CD8-positive, alpha-beta memory T cell (primary cell): ENCODE results near the gene PARD3. TPM values are rescaled to one million over a fixed set of nuclear protein-coding genes. Genes with fewer than 3 reads are reported as not detected.

Experiments
- CTCF ChIA-PET: fragments of 350-600 bp; sonication (Branson Sonifier 250); formaldehyde crosslinking; loops from one replicate; lab custom pipeline; 2021; ENCODE audit warnings: antibody characterized with exemption; lab: Charles Lee
- POLR2A ChIA-PET: fragments of 350-600 bp; sonication (Branson Sonifier 250); formaldehyde crosslinking; loops from one replicate; lab custom pipeline; 2021; ENCODE audit warnings: antibody characterized with exemption; lab: Charles Lee
- DNase-seq, 5 donors: peaks; one replicate each; pipeline versions ENCODE4 v3.0.0 to v3.0.0-alpha.2; 2020 to 2022; ENCODE audit warnings: mixed read lengths in 1 of 5
- H3K27ac ChIP-seq: one replicate; pipeline ENCODE4 v1.7.0; 2013; ENCODE audit warnings: low read depth, mild to moderate bottlenecking, low read length, moderate library complexity
- H3K27me3 ChIP-seq: 2 replicates; pipeline ENCODE4 v1.7.0; 2013; ENCODE audit warnings: low read length, mild to moderate bottlenecking; ENCODE audit not compliant: insufficient read depth, poor library complexity, severe bottlenecking
- H3K36me3 ChIP-seq: 2 replicates; pipeline ENCODE4 v1.7.0; 2013; ENCODE audit warnings: mild to moderate bottlenecking, low read length, moderate library complexity; ENCODE audit not compliant: insufficient read depth
- H3K4me1 ChIP-seq: 2 replicates; pipeline ENCODE4 v1.7.0; 2013; ENCODE audit warnings: mild to moderate bottlenecking, low read length, moderate library complexity; ENCODE audit not compliant: insufficient read depth
- H3K4me3 ChIP-seq: 2 replicates; pipeline ENCODE4 v1.7.0; 2013; ENCODE audit warnings: mild to moderate bottlenecking, low read length
- H3K9me3 ChIP-seq: 2 replicates; pipeline ENCODE4 v1.7.0; 2013; ENCODE audit warnings: mild to moderate bottlenecking, low read length
- H3K27ac Mint-ChIP-seq, 8 donors: one replicate each; pipeline ENCODE4 v1.8.0; 2020 to 2021; ENCODE audit warnings: mixed read lengths in 8 of 8, mild to moderate bottlenecking in 6 of 8, inconsistent platforms in 3 of 8, moderate library complexity in 3 of 8
- H3K27me3 Mint-ChIP-seq, 2 donors: one replicate each; pipeline ENCODE4 v1.8.0; 2020 to 2021; ENCODE audit warnings: mixed read lengths in 2 of 2, mild to moderate bottlenecking in 1 of 2, moderate library complexity in 1 of 2
- H3K36me3 Mint-ChIP-seq, 3 donors: one replicate each; pipeline ENCODE4 v1.8.0; 2020 to 2021; ENCODE audit warnings: mixed read lengths in 3 of 3, inconsistent platforms in 1 of 3, mild to moderate bottlenecking in 1 of 3
- H3K4me1 Mint-ChIP-seq, 3 donors: one replicate each; pipeline ENCODE4 v1.8.0; 2020 to 2021; ENCODE audit warnings: mixed read lengths in 3 of 3, inconsistent platforms in 1 of 3, mild to moderate bottlenecking in 1 of 3
- H3K4me3 Mint-ChIP-seq, 7 donors: one replicate each; pipeline ENCODE4 v1.8.0; 2020 to 2021; ENCODE audit warnings: mixed read lengths in 7 of 7, mild to moderate bottlenecking in 6 of 7, moderate library complexity in 4 of 7, inconsistent platforms in 2 of 7
- H3K9me3 Mint-ChIP-seq, 5 donors: one replicate each; pipeline ENCODE4 v1.8.0; 2020 to 2022; ENCODE audit warnings: mixed read lengths in 5 of 5, mild to moderate bottlenecking in 3 of 5, moderate library complexity in 2 of 5, inconsistent platforms in 1 of 5
- polyA plus RNA-seq: library from polyadenylated mRNA; unstranded; fragments of 300-500 nt; fragmentation: Illumina TruSeq; gene quantifications from one replicate; pipeline ENCODE4 v1.2.3, GENCODE V29; 2021
- total RNA-seq, 2 experiments: library from RNA; stranded (reverse); gene quantifications; one replicate each; pipeline ENCODE4 v1.2.3, GENCODE V29; 2021

The PARD3 gene
- total and polyA plus RNA-seq, 3 experiments from 2014 or later = 0.27 to 0.46 TPM; not detected in 1

- H3K27me3 ChIP-seq = no peaks in the 10 kb centered on the region
Observed at GRCh38 chr10:34109952-34110702, 705.0 kb downstream of the PARD3 start.

GRCh38 chr10:34109495-34109894 is 705.6 kb downstream of the PARD3 start:
- CTCF ChIA-PET = no interaction called here
- Histone ChIP-seq H3K27me3 (no peaks in the 10 kb centered on the region), H3K36me3 (no peaks in the 10 kb centered on the region), H3K4me3 (no peak overlapping the region), H3K9me3 (no peaks in the 10 kb centered on the region), H3K4me1 (no peaks in the 10 kb centered on the region), H3K27ac (no peak overlapping the region)
- H3K4me1 Mint-ChIP-seq = no peaks in the 10 kb centered on the region
- DNase-seq = no peak
- POLR2A ChIA-PET = no interaction called here
- no peak overlapping the region for H3K27ac Mint-ChIP-seq
- no peaks in the 10 kb centered on the region for H3K36me3 Mint-ChIP-seq
- peaks cover 0 to 1% of the 10 kb centered on the region in 2 donors for H3K27me3 Mint-ChIP-seq
- peaks cover 0 to 9% (median 0%) of the 10 kb centered on the region in 5 donors for H3K9me3 Mint-ChIP-seq
- no peak overlapping the region for H3K4me3 Mint-ChIP-seq

More at GRCh38 chr10:34109952-34110702, 705.0 kb downstream of the PARD3 start:
- CTCF ChIA-PET = no interaction called here
- no peaks in the 10 kb centered on the region for H3K36me3 Mint-ChIP-seq
- Histone ChIP-seq H3K36me3 (no peaks in the 10 kb centered on the region), H3K4me1 (no peaks in the 10 kb centered on the region), H3K27ac (no peak overlapping the region), H3K4me3 (no peak overlapping the region), H3K9me3 (no peaks in the 10 kb centered on the region)
- DNase-seq = no peak
- peaks cover 0 to 9% (median 0%) of the 10 kb centered on the region in 5 donors for H3K9me3 Mint-ChIP-seq
- H3K4me1 Mint-ChIP-seq = no peaks in the 10 kb centered on the region
- no peak overlapping the region for H3K27ac Mint-ChIP-seq
- H3K4me3 Mint-ChIP-seq = no peak overlapping the region
- H3K27me3 Mint-ChIP-seq = peaks cover 0 to 1% of the 10 kb centered on the region in 2 donors
- POLR2A ChIA-PET = no interaction called here

- H3K27ac ChIP-seq = no peak overlapping the region
- no peaks in the 10 kb centered on the region for H3K36me3 ChIP-seq
- Mint-ChIP-seq H3K4me3 (no peak overlapping the region), H3K36me3 (no peaks in the 10 kb centered on the region), H3K9me3 (peaks cover 0 to 7% (median 0%) of the 10 kb centered on the region in 5 donors), H3K4me1 (no peaks in the 10 kb centered on the region), H3K27ac (no peak overlapping the region), H3K27me3 (peaks cover 0 to 1% of the 10 kb centered on the region in 2 donors)
- no peak for DNase-seq
- CTCF ChIA-PET = no interaction called here
- no peak overlapping the region for H3K4me3 ChIP-seq
- no peaks in the 10 kb centered on the region for H3K4me1 ChIP-seq
- POLR2A ChIA-PET = no interaction called here
- no peaks in the 10 kb centered on the region for H3K9me3 ChIP-seq
- H3K27me3 ChIP-seq = no peaks in the 10 kb centered on the region
Observed at GRCh38 chr10:34107626-34108516, 707.2 kb downstream of the PARD3 start.

- H3K9me3 Mint-ChIP-seq = peaks cover 0 to 7% (median under 1%) of the 10 kb centered on the region in 5 donors
- peaks cover 0 to 1% of the 10 kb centered on the region in 2 donors for H3K27me3 Mint-ChIP-seq
- no peaks in the 10 kb centered on the region for H3K4me1 ChIP-seq
- no peaks in the 10 kb centered on the region for H3K36me3 ChIP-seq
- CTCF ChIA-PET = no interaction called here
- no peak overlapping the region for H3K27ac Mint-ChIP-seq
- H3K4me3 Mint-ChIP-seq = no peak overlapping the region
- no peaks in the 10 kb centered on the region for H3K27me3 ChIP-seq
- no peak for DNase-seq
- H3K27ac ChIP-seq = no peak overlapping the region
- H3K36me3 Mint-ChIP-seq = no peaks in the 10 kb centered on the region
- no peaks in the 10 kb centered on the region for H3K9me3 ChIP-seq
- H3K4me1 Mint-ChIP-seq = no peaks in the 10 kb centered on the region
- POLR2A ChIA-PET = no interaction called here
- no peak overlapping the region for H3K4me3 ChIP-seq
Observed at GRCh38 chr10:34106356-34106885, 708.7 kb downstream of the PARD3 start.

- ChIA-PET CTCF (no interaction called here), POLR2A (no interaction called here)
- H3K4me1 ChIP-seq = no peaks in the 10 kb centered on the region
- no peak for DNase-seq
- no peaks in the 10 kb centered on the region for H3K27me3 ChIP-seq
- no peak overlapping the region for H3K27ac Mint-ChIP-seq
- H3K4me3 Mint-ChIP-seq = no peak overlapping the region
- H3K27me3 Mint-ChIP-seq = peaks cover 0 to 3% of the 10 kb centered on the region in 2 donors
- no peak overlapping the region for H3K27ac ChIP-seq
- H3K4me1 Mint-ChIP-seq = no peaks in the 10 kb centered on the region
- peaks cover 0 to 6% (median 2%) of the 10 kb centered on the region in 5 donors for H3K9me3 Mint-ChIP-seq
- H3K36me3 Mint-ChIP-seq = no peaks in the 10 kb centered on the region
- H3K9me3 ChIP-seq = no peaks in the 10 kb centered on the region
- H3K36me3 ChIP-seq = no peaks in the 10 kb centered on the region
- no peak overlapping the region for H3K4me3 ChIP-seq
Observed at GRCh38 chr10:34104829-34105572, 710.1 kb downstream of the PARD3 start.

GRCh38 chr10:34102893-34103506 is 712.1 kb downstream of the PARD3 start:
- H3K27ac Mint-ChIP-seq = no peak overlapping the region
- Histone ChIP-seq H3K4me1 (no peaks in the 10 kb centered on the region), H3K27me3 (no peaks in the 10 kb centered on the region), H3K4me3 (no peak overlapping the region), H3K36me3 (no peaks in the 10 kb centered on the region), H3K27ac (no peak overlapping the region), H3K9me3 (no peaks in the 10 kb centered on the region)
- CTCF ChIA-PET = no interaction called here
- peaks cover 0 to 2% of the 10 kb centered on the region in 2 donors for H3K27me3 Mint-ChIP-seq
- H3K36me3 Mint-ChIP-seq = no peaks in the 10 kb centered on the region
- DNase-seq = no peak
- peaks cover 0 to 6% (median 2%) of the 10 kb centered on the region in 5 donors for H3K9me3 Mint-ChIP-seq
- H3K4me1 Mint-ChIP-seq = no peaks in the 10 kb centered on the region
- POLR2A ChIA-PET = no interaction called here
- no peak overlapping the region for H3K4me3 Mint-ChIP-seq

- Mint-ChIP-seq H3K27me3 (peaks cover 0 to 2% of the 10 kb centered on the region in 2 donors), H3K27ac (no peak overlapping the region), H3K4me1 (no peaks in the 10 kb centered on the region), H3K4me3 (no peak overlapping the region), H3K9me3 (peaks cover 0 to 6% (median 2%) of the 10 kb centered on the region in 5 donors), H3K36me3 (no peaks in the 10 kb centered on the region)
- POLR2A ChIA-PET = no interaction called here
- CTCF ChIA-PET = no interaction called here
- Histone ChIP-seq H3K4me1 (no peaks in the 10 kb centered on the region), H3K27me3 (no peaks in the 10 kb centered on the region), H3K4me3 (no peak overlapping the region), H3K27ac (no peak overlapping the region), H3K36me3 (no peaks in the 10 kb centered on the region), H3K9me3 (no peaks in the 10 kb centered on the region)
- no peak for DNase-seq
Observed at GRCh38 chr10:34102237-34102673, 712.8 kb downstream of the PARD3 start.
